K562 (cell line): ENCODE measurements around the gene GASK1B. TPM values are rescaled to one million over a fixed set of nuclear protein-coding genes. Genes with fewer than 3 reads are reported as not detected.

Source experiments
- ATAC-seq: fragments of 200-7000 bp; cut with Tn5 transposase; 3 replicates; pipeline ENCODE4 v1.9.1; 2020; ENCODE audit warnings: moderate library complexity
- BruUV-seq: library from RNA; stranded (reverse); fragments of 400-500 nt; replicated peaks from 2 replicates; lab custom pipeline; 2021; lab: Mats Ljungman, UMichigan
- CTCF ChIA-PET: fragments of 300-600 bp; formaldehyde crosslinking; extraction: SDS; loops from one replicate; lab custom pipeline; 2021; ENCODE audit warnings: low intra/inter-chr PET ratio; lab: Yijun Ruan, JAX
- POLR2A ChIA-PET: fragments of 300-600, 350-650 bp; sonication (Branson Sonifier 250); formaldehyde crosslinking; extraction: SDS; loops from one replicate; lab custom pipeline; 2021; ENCODE audit warnings: antibody characterized with exemption, inconsistent platforms; lab: Yijun Ruan, JAX
- DNase-seq, 4 experiments: peaks; one replicate each; pipeline versions ENCODE4 v3.0.0 to v3.0.0-alpha.2; 2011 to 2018; ENCODE audit warnings: low spot score in 3 of 4, mixed read lengths in 3 of 4; ENCODE audit errors: extremely low read depth in 1 of 4
- FAIRE-seq: peaks from 2 replicates; lab custom pipeline; 2011; peaks lifted over from hg19 to GRCh38; lab: Jason Lieb, UNC
- H2AFZ ChIP-seq: 2 replicates; pipeline ENCODE4 v1.6.0; 2011; ENCODE audit warnings: low read depth, low read length, control low read depth, inconsistent platforms
- H3K27ac ChIP-seq: fragments of 200-600 bp; 3 replicates; pipeline ENCODE4 v1.8.0; 2011; ENCODE audit warnings: low read depth, mild to moderate bottlenecking, control low read depth, inconsistent platforms, low read length, moderate library complexity, mixed read lengths; ENCODE audit errors: extremely low read depth
- H3K27me3 ChIP-seq, 2 experiments: fragments of 300-600 bp in 1 of 2; 2 replicates in 1 of 2; 3 replicates in 1 of 2; pipeline versions ENCODE4 v1.6.0 to v1.8.0; 2011; ENCODE audit warnings: inconsistent platforms in 2 of 2, low read length in 2 of 2, mild to moderate bottlenecking in 1 of 2, mixed read lengths in 1 of 2, moderate library complexity in 1 of 2; ENCODE audit not compliant: control insufficient read depth in 2 of 2, insufficient read depth in 2 of 2
- H3K36me3 ChIP-seq: fragments of 300-600 bp; 3 replicates; pipeline ENCODE4 v1.8.0; 2011; ENCODE audit warnings: mild to moderate bottlenecking, low read length, inconsistent platforms; ENCODE audit not compliant: control insufficient read depth, insufficient read depth
- H3K4me1 ChIP-seq, 2 experiments: fragments of 200-600 bp in 1 of 2; replicated peaks in 1 of 2; 2 replicates in 1 of 2; 3 replicates in 1 of 2; pipeline versions ENCODE4 v1.5.1 to v1.8.0; 2011; ENCODE audit warnings: inconsistent platforms in 2 of 2, low read length in 2 of 2, mild to moderate bottlenecking in 1 of 2, mixed read lengths in 1 of 2, moderate library complexity in 1 of 2; ENCODE audit not compliant: control insufficient read depth in 2 of 2, insufficient read depth in 2 of 2
- H3K4me2 ChIP-seq: 2 replicates; pipeline ENCODE4 v1.6.1; 2011; ENCODE audit warnings: low read length, control low read depth, inconsistent platforms, mixed read lengths; ENCODE audit not compliant: insufficient read depth
- H3K4me3 ChIP-seq: fragments of 200-600 bp; sonication (generic), shearing (Covaris generic); 2 replicates; pipeline ENCODE4 v1.5.1; 2016; ENCODE audit warnings: control low read depth, inconsistent platforms
- H3K79me2 ChIP-seq: fragments of 200-600 bp; 3 replicates; pipeline ENCODE4 v1.8.0; 2011; ENCODE audit warnings: low read length, inconsistent platforms; ENCODE audit not compliant: control insufficient read depth, insufficient read depth
- H3K9ac ChIP-seq, 2 experiments: 2 replicates each; pipeline versions ENCODE4 v1.6.0 to v1.6.1; 2011; ENCODE audit warnings: low read depth in 2 of 2, low read length in 2 of 2, control low read depth in 1 of 2, inconsistent platforms in 1 of 2, mild to moderate bottlenecking in 1 of 2, mixed read lengths in 1 of 2; ENCODE audit not compliant: insufficient read depth in 1 of 2
- H3K9me1 ChIP-seq: one replicate; pipeline ENCODE4 v1.6.0; 2011; ENCODE audit warnings: inconsistent platforms, mild to moderate bottlenecking, low read length, moderate library complexity; ENCODE audit not compliant: control insufficient read depth, insufficient read depth
- H3K9me3 ChIP-seq: replicated peaks from 2 replicates; pipeline ENCODE4 v1.5.1; 2011; ENCODE audit warnings: low read depth, low read length, inconsistent platforms; ENCODE audit not compliant: control insufficient read depth, insufficient read depth
- H4K20me1 ChIP-seq: replicated peaks from 2 replicates; pipeline ENCODE4 v1.6.1; 2011; ENCODE audit warnings: low read length, inconsistent platforms, mixed read lengths; ENCODE audit not compliant: control insufficient read depth, insufficient read depth
- EP300 ChIP-seq: IDR thresholded peaks from 2 replicates; pipeline ENCODE4 v1.6.1; 2012; ENCODE audit warnings: low read length, improper control_type of control experiment
- POLR2A ChIP-seq: fragments of 450-650 bp; conservative IDR thresholded peaks from 2 replicates; pipeline ENCODE4 v1.6.1; 2016
- RAD51 ChIP-seq: fragments of 450-650 bp; IDR thresholded peaks from 2 replicates; pipeline ENCODE4 v1.7.1; 2016; ENCODE audit warnings: low read depth, mild to moderate bottlenecking, borderline replicate concordance
- WGBS: fragments of 100-300 bp; shearing (Covaris generic); methylation state at CpG from one replicate; pipeline ENCODE4 v1.1.6; 2016; ENCODE audit warnings: low coverage, mixed read lengths; ENCODE audit not compliant: insufficient coverage; ENCODE audit errors: missing lambda C conversion rate; 5-methylcytosine and 5-hydroxymethylcytosine counted together
- in situ Hi-C: fragments of 300-500 bp; cut with MboI; formaldehyde crosslinking; loops from 4 replicates; pipeline ENCODE4 v1.15.0; 2018; ENCODE audit warnings: inconsistent platforms, mixed read lengths
- intact Hi-C: fragments of 100-400 bp; cut with micrococcal nuclease; formaldehyde crosslinking; loops from 2 replicates; pipeline ENCODE4 v1.14.2; 2022
- polyA plus RNA-seq, 8 experiments: library from polyadenylated mRNA; depleted of rRNA in 4 of 8; stranded (reverse) in 5 of 8; unstranded in 3 of 8; fragments of >200 nt; fragmentation: Nextera tagmentation in 2 of 8; fragmentation: Illumina TruSeq in 1 of 8; extraction: Ambion mirVana in 2 of 8; extraction: Trizol in 1 of 8; gene quantifications; 2 replicates each; pipeline versions ENCODE4 v1.2.1 to v1.2.3, GENCODE V29; 2011 to 2014; ENCODE audit warnings: inconsistent platforms in 1 of 8, missing spikeins in 1 of 8
- total RNA-seq, 7 experiments: library from RNA; depleted of rRNA in 6 of 7; stranded (reverse); fragments of >200 nt in 6 of 7; fragmentation: Illumina TruSeq in 2 of 7; extraction: Trizol in 2 of 7; gene quantifications; 2 replicates each; pipeline versions ENCODE4 v1.2.1 to v1.2.3, GENCODE V29; 2011 to 2021; ENCODE audit warnings: low replicate concordance in 1 of 7
- TF ChIP-seq, protein P1 (sequence below): sonication (generic); formaldehyde crosslinking; IDR thresholded peaks from 2 replicates; pipeline ENCODE4 v1.4.0; 2020; ENCODE audit warnings: mild to moderate bottlenecking, missing genetic modification reagents
- TF ChIP-seq, protein P2 (sequence below): fragments of 450-650 bp; formaldehyde crosslinking; IDR thresholded peaks from 2 replicates; pipeline ENCODE4 v1.4.0; 2020; ENCODE audit warnings: mild to moderate bottlenecking, mixed read lengths

The GASK1B gene
- total and polyA plus RNA-seq, 9 of the 15 experiments (the other 6 are each of a cell fraction or from before 2014, with no cell fraction given): 0.13 to 1.2 (median 0.61) TPM

GRCh38 chr4:158189422-158189821 lies 16.6 kb upstream of the GASK1B start:
- no TSS peak for BruUV-seq
- in situ Hi-C loops: no loop called here

DNA sequence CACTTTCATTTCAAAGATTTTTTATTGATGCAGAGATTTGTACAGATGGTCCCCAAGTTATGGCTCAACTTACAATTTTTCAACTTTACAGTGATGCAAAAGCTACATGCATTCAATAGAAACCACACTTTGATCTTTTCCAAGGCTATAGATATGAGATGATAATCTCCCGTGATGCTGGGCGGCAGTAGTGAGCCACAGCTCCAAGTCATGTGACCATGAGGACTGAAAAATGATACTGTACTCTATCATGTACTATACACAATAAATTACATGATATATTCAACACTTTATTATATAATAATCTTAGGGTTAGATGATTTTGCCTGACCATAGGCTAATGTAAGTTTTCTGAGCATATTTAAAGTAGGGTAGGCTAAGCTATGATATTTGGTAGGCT lies 14.0 kb upstream of the GASK1B start:
- Histone ChIP-seq H3K36me3 (no peaks in the 10 kb centered on the region), H3K9me1 (no peaks in the 10 kb centered on the region), H3K27me3 (no peaks in the 10 kb centered on the region), H3K4me2 (no peak overlapping the region), H3K4me3 (no peak overlapping the region), H3K4me1 (peaks cover 0 to 4% of the 10 kb centered on the region in 2 experiments; a peak in 3 of 5 replicates), H3K9me3 (peaks cover 4% of the 10 kb centered on the region; the same call in 1 of the 2 replicates), H4K20me1 (no peaks in the 10 kb centered on the region), H3K9ac (no peak overlapping the region), H2AFZ (no peak overlapping the region), H3K79me2 (no peaks in the 10 kb centered on the region), H3K27ac (no peak overlapping the region)
- intact Hi-C loops (no loop called here), in situ Hi-C loops (no loop called here)
- TF ChIP-seq, protein P1, sequence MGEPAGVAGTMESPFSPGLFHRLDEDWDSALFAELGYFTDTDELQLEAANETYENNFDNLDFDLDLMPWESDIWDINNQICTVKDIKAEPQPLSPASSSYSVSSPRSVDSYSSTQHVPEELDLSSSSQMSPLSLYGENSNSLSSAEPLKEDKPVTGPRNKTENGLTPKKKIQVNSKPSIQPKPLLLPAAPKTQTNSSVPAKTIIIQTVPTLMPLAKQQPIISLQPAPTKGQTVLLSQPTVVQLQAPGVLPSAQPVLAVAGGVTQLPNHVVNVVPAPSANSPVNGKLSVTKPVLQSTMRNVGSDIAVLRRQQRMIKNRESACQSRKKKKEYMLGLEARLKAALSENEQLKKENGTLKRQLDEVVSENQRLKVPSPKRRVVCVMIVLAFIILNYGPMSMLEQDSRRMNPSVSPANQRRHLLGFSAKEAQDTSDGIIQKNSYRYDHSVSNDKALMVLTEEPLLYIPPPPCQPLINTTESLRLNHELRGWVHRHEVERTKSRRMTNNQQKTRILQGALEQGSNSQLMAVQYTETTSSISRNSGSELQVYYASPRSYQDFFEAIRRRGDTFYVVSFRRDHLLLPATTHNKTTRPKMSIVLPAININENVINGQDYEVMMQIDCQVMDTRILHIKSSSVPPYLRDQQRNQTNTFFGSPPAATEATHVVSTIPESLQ (CRISPR knock-in tag): no peak
- TF ChIP-seq, protein P2, sequence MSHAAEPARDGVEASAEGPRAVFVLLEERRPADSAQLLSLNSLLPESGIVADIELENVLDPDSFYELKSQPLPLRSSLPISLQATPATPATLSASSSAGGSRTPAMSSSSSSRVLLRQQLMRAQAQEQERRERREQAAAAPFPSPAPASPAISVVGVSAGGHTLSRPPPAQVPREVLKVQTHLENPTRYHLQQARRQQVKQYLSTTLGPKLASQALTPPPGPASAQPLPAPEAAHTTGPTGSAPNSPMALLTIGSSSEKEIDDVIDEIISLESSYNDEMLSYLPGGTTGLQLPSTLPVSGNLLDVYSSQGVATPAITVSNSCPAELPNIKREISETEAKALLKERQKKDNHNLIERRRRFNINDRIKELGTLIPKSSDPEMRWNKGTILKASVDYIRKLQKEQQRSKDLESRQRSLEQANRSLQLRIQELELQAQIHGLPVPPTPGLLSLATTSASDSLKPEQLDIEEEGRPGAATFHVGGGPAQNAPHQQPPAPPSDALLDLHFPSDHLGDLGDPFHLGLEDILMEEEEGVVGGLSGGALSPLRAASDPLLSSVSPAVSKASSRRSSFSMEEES: peak; percentile 83
- 0 out of 2 replicates have a peak, but pooled peaks have one; percentile 19 for TF ChIP-seq RAD51
- WGBS: 0% methylated on average over 2 of the region's 2 CpGs
- BruUV-seq: no TSS peak
- ChIA-PET POLR2A (interaction anchor here (0.5 kb wide), 1 partner anchor 13 kb away, joined by 3 read pairs; no protein-coding TSS in a partner anchor), CTCF (no interaction called here)
- FAIRE-seq (no peak), DNase-seq (no peak), ATAC-seq (no peak)

More at GRCh38 chr4:158189422-158189821, 16.6 kb upstream of the GASK1B start:
- ATAC-seq (peak; percentile 26; the same call in 1 of the 3 replicates), FAIRE-seq (no peak), DNase-seq (no peak)
- Histone ChIP-seq H3K4me2 (no peak overlapping the region), H3K9me3 (no peaks in the 10 kb centered on the region), H3K9me1 (no peaks in the 10 kb centered on the region), H3K4me3 (no peak overlapping the region), H3K9ac (no peak overlapping the region), H3K4me1 (no peaks in the 10 kb centered on the region), H3K27ac (no peak overlapping the region), H3K27me3 (no peaks in the 10 kb centered on the region), H3K36me3 (no peaks in the 10 kb centered on the region), H4K20me1 (no peaks in the 10 kb centered on the region), H2AFZ (no peak overlapping the region), H3K79me2 (no peaks in the 10 kb centered on the region)
- CTCF ChIA-PET: no interaction called here
- WGBS: 0% methylated on average over 1 of the region's 1 CpG
- intact Hi-C loops: no loop called here
- POLR2A ChIA-PET: no interaction called here
- TF ChIP-seq EP300: no peak
- TF ChIP-seq POLR2A: no peak
